Measurements from ENCODE around the gene MICAL2.

MICAL2 gene

GRCh38 chr11:12190511-12190910 is 80.1 kb downstream of the MICAL2 start:
- H3K4me1 Mint-ChIP-seq (ENCODE audit: low read depth) = peaks cover 76% of the 10 kb centered on the region
- peaks cover 16% of the 10 kb centered on the region for H3K36me3 Mint-ChIP-seq (ENCODE audit: low read depth)
- no peaks in the 10 kb centered on the region for H3K9me3 Mint-ChIP-seq
- peak overlapping the region; percentile 83 for H3K27ac Mint-ChIP-seq
- H3K4me3 Mint-ChIP-seq = peak overlapping the region; percentile 33
- no peaks in the 10 kb centered on the region for H3K27me3 Mint-ChIP-seq

GRCh38 chr11:12192794-12193514 is 82.6 kb downstream of the MICAL2 start:
- H3K4me1 Mint-ChIP-seq (ENCODE audit: low read depth) = peaks cover 82% of the 10 kb centered on the region
- H3K36me3 Mint-ChIP-seq (ENCODE audit: low read depth) = peaks cover 36% of the 10 kb centered on the region
- H3K4me3 Mint-ChIP-seq = no peak overlapping the region
- H3K9me3 Mint-ChIP-seq = no peaks in the 10 kb centered on the region
- no peaks in the 10 kb centered on the region for H3K27me3 Mint-ChIP-seq
- H3K27ac Mint-ChIP-seq = peak overlapping the region; percentile 33

DNA sequence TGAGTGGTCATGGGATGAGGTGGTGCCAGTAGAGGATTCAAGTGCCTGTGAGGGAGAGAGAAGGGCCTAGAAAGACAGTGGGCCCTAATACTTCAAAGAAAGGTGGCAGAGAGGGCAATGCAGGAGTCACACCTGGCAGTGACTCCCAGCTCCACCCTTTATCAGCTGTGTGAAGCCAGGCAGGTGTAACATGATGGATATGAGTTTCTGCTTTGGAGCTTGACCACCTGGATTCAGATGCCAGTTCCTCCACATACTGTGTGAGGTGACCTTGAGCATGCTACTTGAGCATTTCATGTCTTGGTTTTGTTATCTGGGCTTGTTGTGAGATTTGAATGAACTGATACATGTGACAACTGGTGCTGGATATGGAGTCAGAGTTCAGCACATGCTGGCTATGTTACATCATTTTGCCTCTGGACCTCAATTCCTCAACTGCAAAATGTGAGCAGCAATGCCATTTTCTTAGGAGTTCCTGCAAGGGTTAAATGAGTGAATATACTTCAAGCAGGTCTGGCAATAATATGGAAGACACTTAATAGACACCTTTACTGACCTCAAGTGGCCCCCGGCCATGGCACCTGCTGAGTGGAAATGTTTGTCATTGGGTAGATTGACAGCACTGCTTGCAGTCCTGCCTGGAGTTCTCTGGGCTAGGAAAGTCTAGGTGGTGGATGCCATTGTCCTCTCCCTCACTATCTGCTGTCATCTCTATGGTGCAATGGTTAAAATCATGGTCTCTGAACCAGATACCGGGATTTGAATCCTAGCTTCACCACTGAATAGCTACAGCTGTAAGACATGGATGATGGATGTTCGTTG is 83.3 kb downstream of the MICAL2 start:
- Mint-ChIP-seq H3K4me1 (ENCODE audit: low read depth) (peaks cover 82% of the 10 kb centered on the region), H3K9me3 (no peaks in the 10 kb centered on the region), H3K27me3 (no peaks in the 10 kb centered on the region), H3K27ac (peak overlapping the region; percentile 33), H3K4me3 (no peak overlapping the region), H3K36me3 (ENCODE audit: low read depth) (peaks cover 44% of the 10 kb centered on the region)

DNA sequence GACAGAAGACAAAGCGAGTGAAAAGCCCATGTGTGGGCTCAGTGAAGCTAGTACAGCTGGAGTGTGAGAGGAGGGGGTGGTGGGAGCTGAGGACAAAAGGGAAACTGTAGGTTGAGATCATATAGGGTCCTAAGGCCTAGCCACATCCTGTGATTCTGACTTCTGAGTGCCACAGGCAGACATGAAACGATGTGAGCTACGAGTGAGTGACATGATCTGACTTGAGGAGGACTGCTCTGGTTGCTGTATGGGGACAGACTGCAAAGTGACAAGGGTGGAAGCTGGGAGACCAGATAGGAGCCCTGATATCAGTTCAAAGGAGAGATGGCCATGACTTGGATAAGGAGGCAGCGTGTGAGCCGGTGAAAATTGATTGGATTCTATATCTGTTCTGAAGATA is 85.4 kb downstream of the MICAL2 start:
- peaks cover 54% of the 10 kb centered on the region for H3K36me3 Mint-ChIP-seq (ENCODE audit: low read depth)
- peaks cover 82% of the 10 kb centered on the region for H3K4me1 Mint-ChIP-seq (ENCODE audit: low read depth)

GRCh38 chr11:12196308-12196707 is 85.9 kb downstream of the MICAL2 start:
- Mint-ChIP-seq H3K4me3 (peak overlapping the region; percentile 97), H3K27ac (peak overlapping the region; percentile 98), H3K4me1 (ENCODE audit: low read depth) (peaks cover 85% of the 10 kb centered on the region)

More for the DNA sequence above, 85.4 kb downstream of the MICAL2 start:
- Mint-ChIP-seq H3K27me3 (no peaks in the 10 kb centered on the region), H3K9me3 (no peaks in the 10 kb centered on the region), H3K4me3 (peak overlapping the region; percentile 97), H3K27ac (peak overlapping the region; percentile 98)

DNA sequence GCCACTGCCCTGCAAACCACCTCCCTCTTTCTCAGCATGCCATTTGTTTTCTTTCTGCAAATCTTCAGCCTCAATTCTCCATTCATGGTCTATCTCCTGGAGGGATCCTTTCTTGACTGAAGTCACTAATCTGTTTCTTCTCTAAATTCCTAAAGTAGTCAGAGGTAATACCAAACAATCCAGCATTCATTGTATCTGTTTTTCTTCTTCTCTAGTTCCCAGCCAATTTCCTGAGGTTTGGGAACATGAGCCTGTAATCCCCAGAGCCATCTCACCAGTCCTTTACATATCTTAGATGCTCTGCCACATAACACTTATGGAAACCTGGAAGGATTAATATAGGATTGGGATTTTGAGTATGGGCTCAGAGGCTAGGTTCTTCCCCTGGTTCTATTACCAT is 86.5 kb downstream of the MICAL2 start:
- Mint-ChIP-seq H3K4me1 (ENCODE audit: low read depth) (peaks cover 88% of the 10 kb centered on the region), H3K36me3 (ENCODE audit: low read depth) (peaks cover 62% of the 10 kb centered on the region), H3K27ac (peak overlapping the region; percentile 98), H3K4me3 (peak overlapping the region; percentile 97), H3K27me3 (no peaks in the 10 kb centered on the region), H3K9me3 (no peaks in the 10 kb centered on the region)

More at GRCh38 chr11:12196308-12196707, 85.9 kb downstream of the MICAL2 start:
- no peaks in the 10 kb centered on the region for H3K27me3 Mint-ChIP-seq
- peaks cover 59% of the 10 kb centered on the region for H3K36me3 Mint-ChIP-seq (ENCODE audit: low read depth)
- H3K9me3 Mint-ChIP-seq = no peaks in the 10 kb centered on the region

- H3K4me1 Mint-ChIP-seq (ENCODE audit: low read depth) = peaks cover 91% of the 10 kb centered on the region
- peaks cover 71% of the 10 kb centered on the region for H3K36me3 Mint-ChIP-seq (ENCODE audit: low read depth)
- peak overlapping the region; percentile 97 for H3K4me3 Mint-ChIP-seq
- no peaks in the 10 kb centered on the region for H3K27me3 Mint-ChIP-seq
- peaks cover 4% of the 10 kb centered on the region for H3K9me3 Mint-ChIP-seq
- H3K27ac Mint-ChIP-seq = peak overlapping the region; percentile 49
Measured at GRCh38 chr11:12198251-12199222, 88.1 kb downstream of the MICAL2 start.

DNA sequence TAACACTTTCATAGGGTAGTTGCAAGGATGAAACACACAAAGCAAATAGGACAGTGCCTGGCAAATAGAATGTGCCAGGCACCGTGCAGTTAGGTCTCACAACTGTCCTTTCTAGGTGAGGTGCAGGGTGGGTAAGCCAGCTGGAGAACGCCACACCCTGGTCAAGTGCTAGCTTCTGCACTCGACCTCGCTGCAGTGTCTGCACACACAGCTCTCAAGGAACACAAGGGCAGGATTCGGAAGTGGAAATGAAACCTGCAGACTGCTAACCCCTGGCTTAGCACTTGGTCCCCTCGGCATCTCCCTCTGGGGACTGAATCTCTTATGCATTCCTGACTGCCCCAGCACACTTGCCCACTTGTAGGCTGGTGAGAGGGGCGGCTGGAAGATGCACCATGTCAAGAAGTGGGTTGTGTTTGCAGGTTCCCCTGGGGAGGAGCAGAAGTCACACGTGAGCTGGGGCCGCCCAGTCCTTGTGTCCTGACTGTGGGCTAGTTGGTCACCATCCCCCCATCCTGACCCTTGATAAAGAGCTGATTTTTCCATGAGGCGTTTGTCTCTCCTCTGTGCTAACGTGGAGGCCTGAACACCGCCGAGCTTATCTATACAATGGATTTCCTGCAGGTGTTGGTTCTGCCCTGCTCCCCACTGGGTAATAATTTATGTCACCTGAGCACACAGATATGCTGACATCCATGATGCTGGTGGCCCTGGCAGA is 89.0 kb downstream of the MICAL2 start:
- peak overlapping the region; percentile 49 for H3K27ac Mint-ChIP-seq
- H3K4me1 Mint-ChIP-seq (ENCODE audit: low read depth) = peaks cover 93% of the 10 kb centered on the region
- H3K36me3 Mint-ChIP-seq (ENCODE audit: low read depth) = peaks cover 76% of the 10 kb centered on the region
- peaks cover 8% of the 10 kb centered on the region for H3K9me3 Mint-ChIP-seq
- no peaks in the 10 kb centered on the region for H3K27me3 Mint-ChIP-seq
- H3K4me3 Mint-ChIP-seq = peak overlapping the region; percentile 97

GRCh38 chr11:12200279-12200990 is 90.0 kb downstream of the MICAL2 start:
- no peak overlapping the region for H3K4me3 Mint-ChIP-seq
- peaks cover 11% of the 10 kb centered on the region for H3K9me3 Mint-ChIP-seq

DNA sequence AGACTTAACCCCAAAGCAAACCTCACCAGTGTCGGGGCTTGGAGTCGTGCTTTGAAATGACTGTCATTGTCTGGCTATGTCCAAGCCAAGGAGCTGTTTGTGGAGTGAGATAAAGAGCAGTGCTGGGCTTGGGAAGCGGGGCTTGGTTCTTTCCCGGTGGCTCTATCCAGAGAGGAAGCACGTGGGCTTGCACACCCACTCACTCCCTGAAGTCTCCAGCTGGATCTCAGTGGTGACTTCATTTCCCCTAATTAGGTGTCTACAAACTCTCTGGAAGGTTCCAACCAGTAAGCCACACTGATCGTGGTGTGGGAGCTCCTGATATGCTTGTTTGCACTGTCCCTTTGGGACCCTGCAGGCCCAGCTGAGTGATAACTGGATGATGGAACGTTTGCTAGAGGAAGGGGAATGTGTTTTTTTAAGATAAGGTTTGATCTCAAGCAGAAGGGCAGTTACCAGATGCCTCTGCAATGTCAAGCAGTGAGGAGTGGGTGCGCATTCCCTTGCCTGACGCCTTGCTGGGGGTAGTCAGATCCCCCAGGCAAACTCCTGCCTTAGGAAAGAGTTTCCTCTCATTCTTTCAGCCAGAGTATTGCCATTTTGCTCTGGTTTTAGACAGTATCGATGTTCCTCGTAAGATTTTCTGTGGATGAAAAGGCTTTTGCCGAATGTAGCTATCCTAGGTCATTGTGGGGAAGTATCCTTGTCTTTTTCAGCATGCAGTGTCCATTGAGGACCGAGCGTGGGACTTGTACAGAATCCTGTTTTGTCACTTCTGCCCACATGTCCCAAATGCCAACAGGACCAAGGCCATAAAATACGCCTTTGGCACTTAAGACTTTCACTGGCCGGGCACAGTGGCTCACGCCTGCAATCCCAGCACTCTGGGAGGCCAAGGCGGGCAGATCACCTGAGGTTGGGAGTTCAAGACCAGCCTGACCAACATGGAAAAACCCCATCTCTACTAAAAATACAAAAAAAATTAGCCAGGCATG is 90.9 kb downstream of the MICAL2 start:
- Mint-ChIP-seq H3K27me3 (no peaks in the 10 kb centered on the region), H3K36me3 (ENCODE audit: low read depth) (peaks cover 88% of the 10 kb centered on the region), H3K27ac (peak overlapping the region; percentile 59), H3K4me1 (ENCODE audit: low read depth) (peaks cover 94% of the 10 kb centered on the region), H3K4me3 (no peak overlapping the region), H3K9me3 (peaks cover 11% of the 10 kb centered on the region)

More at GRCh38 chr11:12200279-12200990, 90.0 kb downstream of the MICAL2 start:
- peak overlapping the region; percentile 59 for H3K27ac Mint-ChIP-seq
- H3K36me3 Mint-ChIP-seq (ENCODE audit: low read depth) = peaks cover 86% of the 10 kb centered on the region
- peaks cover 93% of the 10 kb centered on the region for H3K4me1 Mint-ChIP-seq (ENCODE audit: low read depth)
- no peaks in the 10 kb centered on the region for H3K27me3 Mint-ChIP-seq

GRCh38 chr11:12202661-12203310 is 92.4 kb downstream of the MICAL2 start:
- H3K27ac Mint-ChIP-seq = peak overlapping the region; percentile 2
- H3K9me3 Mint-ChIP-seq = peaks cover 11% of the 10 kb centered on the region
- no peaks in the 10 kb centered on the region for H3K27me3 Mint-ChIP-seq
- peaks cover 96% of the 10 kb centered on the region for H3K4me1 Mint-ChIP-seq (ENCODE audit: low read depth)
- no peak overlapping the region for H3K4me3 Mint-ChIP-seq
- peaks cover 89% of the 10 kb centered on the region for H3K36me3 Mint-ChIP-seq (ENCODE audit: low read depth)

- no peaks in the 10 kb centered on the region for H3K27me3 Mint-ChIP-seq
- peaks cover 11% of the 10 kb centered on the region for H3K9me3 Mint-ChIP-seq
- peaks cover 91% of the 10 kb centered on the region for H3K36me3 Mint-ChIP-seq (ENCODE audit: low read depth)
- H3K27ac Mint-ChIP-seq = peak overlapping the region; percentile 33
- H3K4me1 Mint-ChIP-seq (ENCODE audit: low read depth) = peaks cover 92% of the 10 kb centered on the region
- H3K4me3 Mint-ChIP-seq = no peak overlapping the region
Measured at GRCh38 chr11:12204506-12204905, 94.1 kb downstream of the MICAL2 start.

Measured in stimulated activated naive CD8-positive, alpha-beta T cell treated with anti-CD3 and anti-CD28 coated beads, Interleukin-15, Interleukin-2, amounts not matched to agents 100 ng/mL and 50 ng/mL, for 24 hours (primary cell).